Measurements from ENCODE around the gene MYOF. TPM values are rescaled to one million over a fixed set of nuclear protein-coding genes. Genes with fewer than 3 reads are reported as not detected.
A peak's percentile ranks its signal among the peaks of the same experiment; 100 is the strongest.

Gene MYOF
- total RNA-seq, 2 donors from 2014 or later = 30.6 to 50.2 TPM

DNA sequence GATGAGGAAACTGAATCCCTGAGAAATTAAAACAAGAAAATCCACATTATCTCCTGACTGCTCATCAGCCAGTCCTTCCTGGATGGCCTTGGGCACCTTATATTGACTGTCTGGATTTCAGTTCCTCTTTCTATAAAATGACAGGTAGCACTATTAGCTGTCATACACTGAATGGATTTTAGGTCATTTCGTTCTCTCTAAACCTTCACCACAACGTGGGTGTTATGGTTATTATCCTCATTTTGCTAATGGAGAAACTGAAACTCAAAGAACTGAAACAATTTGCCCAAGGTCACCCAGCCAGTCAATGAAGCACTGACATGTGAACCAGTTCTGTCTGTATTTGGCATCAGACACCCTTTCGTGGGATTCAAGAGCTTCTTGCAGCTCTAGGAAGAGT lies 214.6 kb downstream of the MYOF start:
- ATAC-seq (replicated peaks) = peak; percentile 82
- peak overlapping the region; percentile 54 for H3K27ac Mint-ChIP-seq
- no peaks in the 10 kb centered on the region for H3K9me3 Mint-ChIP-seq
- H3K4me1 Mint-ChIP-seq = peaks cover 15% of the 10 kb centered on the region
- no peaks in the 10 kb centered on the region for H3K27me3 Mint-ChIP-seq
- H3K36me3 Mint-ChIP-seq (ENCODE audit: low read depth) = no peaks in the 10 kb centered on the region
- H3K4me3 Mint-ChIP-seq = no peak overlapping the region

DNA sequence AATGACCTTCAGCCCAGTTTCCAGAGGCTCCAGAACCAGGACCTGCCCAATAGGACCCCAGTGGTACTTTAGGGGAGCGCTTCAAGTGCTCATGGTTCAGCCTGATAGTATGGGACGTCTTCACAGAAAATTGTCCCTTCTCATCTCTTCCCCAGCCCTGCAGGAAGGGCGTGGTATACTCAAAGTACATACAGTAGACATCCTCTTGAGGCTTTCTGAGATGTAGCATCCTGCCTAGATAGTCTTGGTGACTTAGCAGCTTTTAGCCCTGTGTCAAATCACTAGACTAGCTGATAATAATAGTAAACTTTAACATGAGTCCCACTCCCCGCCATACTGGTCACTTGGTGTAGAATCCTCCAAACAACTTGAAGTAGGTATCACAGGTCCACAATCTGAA lies 215.3 kb downstream of the MYOF start:
- H3K36me3 Mint-ChIP-seq (ENCODE audit: low read depth) = no peaks in the 10 kb centered on the region
- no peaks in the 10 kb centered on the region for H3K9me3 Mint-ChIP-seq
- H3K4me1 Mint-ChIP-seq = peaks cover 15% of the 10 kb centered on the region
- ATAC-seq (replicated peaks) = no peak
- H3K27ac Mint-ChIP-seq = no peak overlapping the region
- no peak overlapping the region for H3K4me3 Mint-ChIP-seq
- H3K27me3 Mint-ChIP-seq = no peaks in the 10 kb centered on the region

DNA sequence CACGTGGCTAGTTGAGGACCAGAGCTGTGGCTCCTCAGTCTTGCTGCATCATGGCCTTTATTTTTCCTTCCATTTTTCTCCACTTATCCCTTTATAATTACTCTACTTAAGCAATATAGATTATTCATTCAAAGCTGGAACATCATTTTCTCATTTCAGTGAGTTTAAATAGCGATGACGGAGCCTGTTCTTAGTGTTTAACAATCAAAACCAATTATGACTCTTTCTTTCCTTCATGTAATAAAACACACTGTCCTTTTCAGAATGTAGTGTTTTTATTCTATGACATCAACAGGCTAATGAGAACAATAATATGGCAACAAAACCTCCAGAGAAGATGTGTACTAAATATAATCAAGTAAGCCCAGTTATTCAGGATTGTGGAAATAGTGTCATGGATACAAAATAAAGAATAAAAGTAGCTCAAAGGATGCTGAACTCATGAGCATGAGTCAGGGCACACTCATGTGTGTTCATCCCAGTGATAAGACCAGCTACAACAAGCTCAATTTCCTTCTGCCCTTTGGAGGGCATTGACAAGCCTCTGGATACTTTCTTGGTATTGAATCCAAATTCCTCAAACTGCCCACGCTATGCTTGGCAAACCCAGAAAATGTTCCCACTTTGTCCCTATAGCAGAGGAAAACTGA lies 220.0 kb downstream of the MYOF start:
- Mint-ChIP-seq H3K4me1 (no peaks in the 10 kb centered on the region), H3K4me3 (no peak overlapping the region), H3K36me3 (ENCODE audit: low read depth) (no peaks in the 10 kb centered on the region), H3K27ac (no peak overlapping the region), H3K27me3 (no peaks in the 10 kb centered on the region), H3K9me3 (no peaks in the 10 kb centered on the region)
- no peak for ATAC-seq (replicated peaks)

- Mint-ChIP-seq H3K36me3 (ENCODE audit: low read depth) (no peaks in the 10 kb centered on the region), H3K9me3 (no peaks in the 10 kb centered on the region), H3K27ac (no peak overlapping the region), H3K27me3 (no peaks in the 10 kb centered on the region), H3K4me3 (no peak overlapping the region), H3K4me1 (no peaks in the 10 kb centered on the region)
- no peak for ATAC-seq (replicated peaks)
These were observed 221.0 kb downstream of the MYOF start for GRCh38 chr10:93261089-93261488.

- no peaks in the 10 kb centered on the region for H3K27me3 Mint-ChIP-seq
- no peaks in the 10 kb centered on the region for H3K36me3 Mint-ChIP-seq (ENCODE audit: low read depth)
- H3K4me1 Mint-ChIP-seq = no peaks in the 10 kb centered on the region
- H3K9me3 Mint-ChIP-seq = no peaks in the 10 kb centered on the region
- no peak overlapping the region for H3K27ac Mint-ChIP-seq
- ATAC-seq (replicated peaks) = no peak
- H3K4me3 Mint-ChIP-seq = no peak overlapping the region
These were observed 223.0 kb downstream of the MYOF start for GRCh38 chr10:93259126-93259525.

Other genes starting within 250 kb of the MYOF start
- gene CEP55, start 14.3 kb upstream of the MYOF start, total RNA-seq = 10 to 100 TPM; 47.8 to 73.8 TPM
- not detected for gene FFAR4, start 84.3 kb upstream of the MYOF start, total RNA-seq
- not detected for gene RBP4, start 118.9 kb upstream of the MYOF start, total RNA-seq
- not detected for gene PDE6C, start 130.2 kb upstream of the MYOF start, total RNA-seq
- gene FRA10AC1, start 220.3 kb upstream of the MYOF start, total RNA-seq = 10 to 100 TPM; 15.5 to 19.8 TPM